Pancreas (tissue), 10 donors: ENCODE data around the gene FOXC1. TPM values are rescaled to one million over a fixed set of nuclear protein-coding genes. Genes with fewer than 3 reads are reported as not detected.

ENCODE experiments used
- ATAC-seq, 4 donors: fragments of 200-7000 bp; cut with Tn5 transposase; one replicate each; pipeline versions ENCODE4 v1.8.0 to v1.9.1; 2020; ENCODE audit warnings: mild to moderate bottlenecking in 4 of 4, moderate library complexity in 4 of 4
- DNase-seq, 6 donors: peaks; one replicate each; pipeline ENCODE4 v3.0.0-alpha.2; 2020
- FAIRE-seq: peaks from 2 replicates; lab custom pipeline; 2012; peaks lifted over from hg19 to GRCh38; lab: Jason Lieb, UNC
- H3K27ac ChIP-seq, 4 donors: fragments of 200-600 bp; sonication (generic); 1 replicate in 3 of 4; 2 replicates in 1 of 4; pipeline versions ENCODE4 v1.5.0 to v1.8.0; 2020
- H3K27me3 ChIP-seq, 4 donors: fragments of 200-600 bp; one replicate each; pipeline ENCODE4 v1.8.0; 2021
- H3K36me3 ChIP-seq, 3 donors: fragments of 200-600 bp; sonication (generic) in 1 of 3; one replicate each; pipeline versions ENCODE4 v1.5.0 to v1.8.0; 2020 to 2021
- H3K4me1 ChIP-seq, 3 donors: fragments of 200-600 bp; one replicate each; pipeline ENCODE4 v1.8.0; 2021
- H3K4me3 ChIP-seq, 4 donors: fragments of 200-600 bp; sonication (generic) in 2 of 4; one replicate each; pipeline versions ENCODE4 v1.5.0 to v1.8.0; 2020 to 2021
- H3K9me3 ChIP-seq, 4 donors: fragments of 200-600 bp; one replicate each; pipeline ENCODE4 v1.8.0; 2021
- WGBS, 2 donors: extraction: QIAGEN DNeasy Blood & Tissue Kit; methylation state at CpG; one replicate each; pipeline ENCODE4 v1.1.7; 2013; 5-methylcytosine and 5-hydroxymethylcytosine counted together
- intact Hi-C, 3 donors: fragments of 100-400 bp; cut with DNase I; formaldehyde crosslinking; loops; one replicate each; pipeline versions ENCODE4 v1.11.1 to v1.14.2; 2022
- polyA plus RNA-seq, 2 donors: library from polyadenylated mRNA; stranded (reverse); fragments of 200-250 nt; gene quantifications; one replicate each; pipeline ENCODE4 v1.2.3, GENCODE V29; 2013
- total RNA-seq, 6 donors: library from RNA; stranded (reverse); fragmentation: NEBNext Ultra II Directional in 4 of 6; extraction: Animal tissue kit (Norgen Biotek cat#: 25700) in 4 of 6; gene quantifications; one replicate each; pipeline versions ENCODE4 v1.2.1 to v1.2.4, GENCODE V29; 2021 to 2023
- TF ChIP-seq, protein P1 (sequence below), 4 donors: fragments of 200-600 bp; sonication (generic) in 3 of 4; IDR thresholded peaks; one replicate each; pipeline versions ENCODE4 v1.5.0 to v1.8.0; 2021; ENCODE audit warnings: antibody characterized with exemption in 4 of 4
- donor health status: healthy with polysubstance abuse.
- donor health status: DM: no; HTN: no; CAD: no; lungs with moderate emphysema.
- donor health status: DM: no; HTN: no; CAD: no.
- donor health status: control.
- donor health status: control.
- donor health status: Bipolar disorder and iron deficiency.
- donor health status: DM: yes; HTN: yes; CAD: no.
- donor health status: DM: no; HTN: no; CAD: no.
- donor health status: DM: no; HTN: no; CAD: no.
- donor health status: DM: yes; HTN: yes; CAD: no.

The FOXC1 gene
- total and polyA plus RNA-seq, 8 donors = 0.99 to 4.0 (median 2.5) TPM

- Histone ChIP-seq H3K9me3 (no peaks in the 10 kb centered on the region), H3K4me1 (no peaks in the 10 kb centered on the region), H3K27me3 (no peaks in the 10 kb centered on the region), H3K4me3 (no peak overlapping the region), H3K36me3 (no peaks in the 10 kb centered on the region), H3K27ac (no peak overlapping the region)
- ATAC-seq = no peak
- 83 to 90% methylated on average over 3 of the region's 3 CpGs for WGBS, 2 donors
- TF ChIP-seq, protein P1, sequence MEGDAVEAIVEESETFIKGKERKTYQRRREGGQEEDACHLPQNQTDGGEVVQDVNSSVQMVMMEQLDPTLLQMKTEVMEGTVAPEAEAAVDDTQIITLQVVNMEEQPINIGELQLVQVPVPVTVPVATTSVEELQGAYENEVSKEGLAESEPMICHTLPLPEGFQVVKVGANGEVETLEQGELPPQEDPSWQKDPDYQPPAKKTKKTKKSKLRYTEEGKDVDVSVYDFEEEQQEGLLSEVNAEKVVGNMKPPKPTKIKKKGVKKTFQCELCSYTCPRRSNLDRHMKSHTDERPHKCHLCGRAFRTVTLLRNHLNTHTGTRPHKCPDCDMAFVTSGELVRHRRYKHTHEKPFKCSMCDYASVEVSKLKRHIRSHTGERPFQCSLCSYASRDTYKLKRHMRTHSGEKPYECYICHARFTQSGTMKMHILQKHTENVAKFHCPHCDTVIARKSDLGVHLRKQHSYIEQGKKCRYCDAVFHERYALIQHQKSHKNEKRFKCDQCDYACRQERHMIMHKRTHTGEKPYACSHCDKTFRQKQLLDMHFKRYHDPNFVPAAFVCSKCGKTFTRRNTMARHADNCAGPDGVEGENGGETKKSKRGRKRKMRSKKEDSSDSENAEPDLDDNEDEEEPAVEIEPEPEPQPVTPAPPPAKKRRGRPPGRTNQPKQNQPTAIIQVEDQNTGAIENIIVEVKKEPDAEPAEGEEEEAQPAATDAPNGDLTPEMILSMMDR (IDR thresholded peaks at IDR 0.05) = no peak
- intact Hi-C loops = no loop called here
- DNase-seq = no peak
- no peak for FAIRE-seq
Measured at GRCh38 chr6:1569377-1569776, 40.3 kb upstream of the FOXC1 start.

DNA sequence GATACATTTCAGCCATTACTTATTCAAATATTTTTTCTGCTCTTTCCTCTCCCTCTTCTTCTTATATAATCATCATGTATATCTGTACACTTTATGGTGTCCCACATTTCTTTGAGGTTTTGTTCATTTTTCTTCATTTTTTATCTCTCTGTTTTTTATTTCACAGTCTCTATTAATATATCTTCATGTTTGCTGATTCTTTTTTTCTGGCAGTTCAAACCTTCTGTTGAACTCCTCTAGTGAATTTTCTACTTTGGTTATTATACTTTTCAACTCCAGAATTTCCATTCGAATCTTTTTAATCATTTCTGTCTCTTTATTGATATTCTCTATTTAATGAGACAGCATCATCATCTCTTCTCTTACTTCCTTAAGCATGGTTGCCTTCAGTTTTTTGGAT is 38.9 kb upstream of the FOXC1 start:
- Histone ChIP-seq H3K9me3 (no peaks in the 10 kb centered on the region), H3K27me3 (no peaks in the 10 kb centered on the region), H3K4me3 (no peak overlapping the region), H3K4me1 (no peaks in the 10 kb centered on the region), H3K36me3 (no peaks in the 10 kb centered on the region), H3K27ac (no peak overlapping the region)
- no peak for DNase-seq
- intact Hi-C loops = no loop called here
- FAIRE-seq = no peak
- WGBS, 2 donors = 51 to 57% methylated on average over 1 of the region's 1 CpG
- ATAC-seq = no peak
- TF ChIP-seq, protein P1 (IDR thresholded peaks at IDR 0.05) = no peak

DNA sequence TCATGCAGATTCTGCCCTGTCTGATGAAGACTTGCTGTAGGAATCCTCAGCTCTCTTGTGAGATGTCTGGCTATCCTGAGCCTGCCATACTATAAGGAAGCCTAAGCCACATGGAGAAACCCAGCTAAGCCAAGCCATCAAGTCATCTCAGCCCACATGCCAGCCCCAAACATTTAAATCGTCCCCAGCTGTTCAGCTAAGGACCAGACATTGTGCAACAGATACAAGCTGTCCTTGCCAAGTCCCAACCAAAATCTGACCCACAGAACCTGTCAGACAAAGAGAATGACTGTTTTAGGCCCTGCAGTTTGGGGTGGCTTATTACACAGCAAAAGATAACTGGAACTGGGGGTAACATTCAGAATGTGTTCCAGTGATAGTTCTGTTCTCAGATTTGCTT is 36.8 kb upstream of the FOXC1 start:
- DNase-seq (no peak), ATAC-seq (no peak), FAIRE-seq (no peak)
- Histone ChIP-seq H3K27me3 (no peaks in the 10 kb centered on the region), H3K4me1 (no peaks in the 10 kb centered on the region), H3K36me3 (no peaks in the 10 kb centered on the region), H3K27ac (no peak overlapping the region), H3K9me3 (no peaks in the 10 kb centered on the region), H3K4me3 (no peak overlapping the region)
- TF ChIP-seq, protein P1 (IDR thresholded peaks at IDR 0.05) = no peak
- intact Hi-C loops = no loop called here
- 24 to 36% methylated on average over 1 of the region's 1 CpG for WGBS, 2 donors

- H3K4me1 ChIP-seq = no peaks in the 10 kb centered on the region
- no peak overlapping the region for H3K4me3 ChIP-seq
- H3K27ac ChIP-seq = no peak overlapping the region
- FAIRE-seq = no peak
- ATAC-seq = no peak
- no peaks in the 10 kb centered on the region for H3K9me3 ChIP-seq
- TF ChIP-seq, protein P1 (IDR thresholded peaks at IDR 0.05) = no peak
- WGBS, 2 donors = 86 to 92% methylated on average over 13 of the region's 13 CpGs
- no peaks in the 10 kb centered on the region for H3K27me3 ChIP-seq
- DNase-seq = no peak
- H3K36me3 ChIP-seq = no peaks in the 10 kb centered on the region
- intact Hi-C loops = no loop called here
Measured at GRCh38 chr6:1574083-1574761, 35.5 kb upstream of the FOXC1 start.

DNA sequence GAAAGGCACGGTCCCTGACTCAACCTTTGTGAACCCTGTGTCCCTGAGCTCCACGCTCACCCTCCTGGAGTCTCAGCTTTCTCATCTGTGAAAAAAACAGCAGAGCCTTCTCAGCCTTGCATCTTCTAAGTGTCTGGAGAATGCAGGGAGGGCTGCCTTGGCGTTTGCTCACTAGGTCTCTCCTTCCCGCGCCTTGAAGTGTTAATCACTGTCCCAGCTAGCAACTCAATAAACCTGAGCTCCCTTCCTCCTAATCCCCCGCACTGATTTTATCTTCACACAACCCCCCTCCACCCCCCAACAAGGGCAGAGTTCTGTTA is 34.9 kb upstream of the FOXC1 start:
- Histone ChIP-seq H3K9me3 (no peaks in the 10 kb centered on the region), H3K4me3 (no peak overlapping the region), H3K4me1 (no peaks in the 10 kb centered on the region), H3K27me3 (no peaks in the 10 kb centered on the region), H3K36me3 (no peaks in the 10 kb centered on the region), H3K27ac (peak overlapping the region in 1 of 4 donors; percentile 55)
- ATAC-seq = no peak
- TF ChIP-seq, protein P1 (IDR thresholded peaks at IDR 0.05) = no peak
- DNase-seq = no peak
- no peak for FAIRE-seq
- 77 to 78% methylated on average over 6 of the region's 6 CpGs for WGBS, 2 donors
- intact Hi-C loops = no loop called here
